GM12874 (cell line): ENCODE data around the gene CT47C1.

Source experiments
- TF ChIP-seq, protein P1 (sequence below): IDR thresholded peaks from 2 replicates; pipeline ENCODE4 v1.5.1; 2011; ENCODE audit warnings: low read depth, mild to moderate bottlenecking, control low read depth, low read length, moderate library complexity; ENCODE audit not compliant: insufficient read depth

CT47C1 gene

DNA sequence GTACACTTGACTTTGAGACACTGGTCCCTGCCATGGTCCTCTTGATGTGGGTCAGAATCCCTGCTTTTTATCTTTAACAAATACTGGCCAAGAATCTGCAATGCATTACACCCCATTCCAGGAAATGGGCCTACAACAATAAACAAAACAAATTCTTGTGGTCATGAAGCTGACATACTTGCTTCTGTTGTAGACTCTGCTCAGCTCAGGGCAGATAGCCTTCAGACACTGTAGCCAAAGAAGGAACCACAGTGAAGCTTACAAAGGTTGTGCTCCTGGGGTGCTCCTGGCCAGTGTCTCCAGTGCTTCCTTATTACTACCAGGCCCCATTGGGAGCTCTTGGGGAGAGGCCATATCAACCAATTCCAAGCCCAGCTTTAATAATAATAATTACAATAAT is 33.0 kb downstream of the CT47C1 start:
- TF ChIP-seq, protein P1, sequence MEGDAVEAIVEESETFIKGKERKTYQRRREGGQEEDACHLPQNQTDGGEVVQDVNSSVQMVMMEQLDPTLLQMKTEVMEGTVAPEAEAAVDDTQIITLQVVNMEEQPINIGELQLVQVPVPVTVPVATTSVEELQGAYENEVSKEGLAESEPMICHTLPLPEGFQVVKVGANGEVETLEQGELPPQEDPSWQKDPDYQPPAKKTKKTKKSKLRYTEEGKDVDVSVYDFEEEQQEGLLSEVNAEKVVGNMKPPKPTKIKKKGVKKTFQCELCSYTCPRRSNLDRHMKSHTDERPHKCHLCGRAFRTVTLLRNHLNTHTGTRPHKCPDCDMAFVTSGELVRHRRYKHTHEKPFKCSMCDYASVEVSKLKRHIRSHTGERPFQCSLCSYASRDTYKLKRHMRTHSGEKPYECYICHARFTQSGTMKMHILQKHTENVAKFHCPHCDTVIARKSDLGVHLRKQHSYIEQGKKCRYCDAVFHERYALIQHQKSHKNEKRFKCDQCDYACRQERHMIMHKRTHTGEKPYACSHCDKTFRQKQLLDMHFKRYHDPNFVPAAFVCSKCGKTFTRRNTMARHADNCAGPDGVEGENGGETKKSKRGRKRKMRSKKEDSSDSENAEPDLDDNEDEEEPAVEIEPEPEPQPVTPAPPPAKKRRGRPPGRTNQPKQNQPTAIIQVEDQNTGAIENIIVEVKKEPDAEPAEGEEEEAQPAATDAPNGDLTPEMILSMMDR: no peak

DNA sequence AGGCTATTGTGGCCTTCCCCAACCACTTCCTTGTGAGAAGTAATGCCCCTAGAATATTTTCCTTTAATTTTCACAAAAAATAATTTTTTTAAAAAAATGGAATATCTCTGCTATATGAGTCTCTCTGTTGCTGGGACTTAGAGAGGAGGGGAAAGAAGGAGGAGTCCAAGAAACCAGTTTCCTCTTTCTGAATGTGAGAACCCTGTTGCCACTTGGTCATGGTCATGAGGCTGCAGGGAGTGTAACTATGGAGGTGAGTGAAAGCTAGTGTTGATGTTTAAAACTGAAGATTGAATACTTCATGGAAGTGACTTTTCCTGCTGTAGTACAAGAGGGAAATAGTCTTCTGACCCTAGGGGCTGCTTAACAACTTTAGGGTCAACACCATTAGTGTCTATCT is 34.4 kb downstream of the CT47C1 start:
- TF ChIP-seq, protein P1: no peak

DNA sequence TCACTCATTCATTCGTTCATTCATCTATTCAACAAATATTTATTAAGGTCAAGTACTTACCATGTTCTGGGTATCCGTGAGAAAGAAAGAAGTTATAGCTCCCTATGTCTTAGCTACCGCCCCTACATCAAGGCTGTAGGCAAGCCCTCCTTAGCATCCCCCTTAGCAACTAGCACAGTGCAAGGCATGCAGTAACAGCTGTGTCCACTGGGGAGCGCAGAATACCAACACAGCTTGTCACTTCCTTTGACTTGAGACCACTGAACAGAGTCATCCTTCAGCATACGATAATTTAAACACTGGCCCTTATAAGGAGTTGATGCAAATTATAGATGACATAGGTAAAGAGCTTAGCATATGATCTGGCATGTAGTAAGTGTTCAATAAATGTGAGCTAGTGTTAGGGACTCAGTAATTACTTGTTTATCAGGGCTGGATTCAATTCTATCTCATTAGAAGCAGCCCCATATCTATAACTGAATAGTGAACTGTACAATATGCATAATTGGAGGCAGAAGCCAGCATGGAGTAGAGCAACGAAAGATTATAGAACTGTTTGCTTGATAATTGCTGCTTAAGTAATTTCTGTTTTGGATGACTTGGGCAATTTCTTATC is 46.1 kb downstream of the CT47C1 start:
- TF ChIP-seq, protein P1: peak; percentile 74

DNA sequence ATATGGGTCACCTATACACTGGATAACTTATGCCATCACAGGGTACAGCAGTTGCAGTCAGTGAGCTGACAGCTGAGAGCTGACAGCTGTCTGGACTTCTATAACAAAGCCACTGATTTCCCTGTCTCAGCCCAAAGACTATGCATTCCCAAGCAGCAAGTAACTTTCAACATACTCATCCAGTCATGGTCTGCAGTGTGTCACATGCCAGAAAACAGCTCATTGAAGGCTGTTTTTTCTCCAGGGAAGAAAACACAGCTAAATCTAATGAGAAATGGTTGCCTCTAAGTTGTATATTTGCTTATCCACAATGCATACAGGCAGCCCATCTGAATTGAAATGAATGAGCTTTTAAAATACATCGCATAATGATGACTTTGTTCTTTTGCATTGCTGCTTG is 48.5 kb downstream of the CT47C1 start:
- TF ChIP-seq, protein P1: no peak
